Upper lobe of left lung (tissue), 6 donors: ENCODE results near the gene RBBP5. TPM values are rescaled to one million over a fixed set of nuclear protein-coding genes. Genes with fewer than 3 reads are reported as not detected.

Source experiments
- ATAC-seq, 2 donors: fragments of 200-7000 bp; cut with Tn5 transposase; one replicate each; pipeline ENCODE4 v1.9.1; 2022; ENCODE audit warnings: mild to moderate bottlenecking in 2 of 2, moderate library complexity in 2 of 2; ENCODE audit not compliant: low FRiP score in 2 of 2
- DNase-seq, 2 donors: peaks; one replicate each; pipeline ENCODE4 v3.0.0-alpha.2; 2019 to 2020
- H3K27ac ChIP-seq, 4 donors: fragments of 200-600 bp; sonication (generic); one replicate each; pipeline ENCODE4 v1.5.1; 2016 to 2019
- H3K27me3 ChIP-seq, 4 donors: fragments of 200-600 bp; sonication (generic); one replicate each; pipeline ENCODE4 v1.5.1; 2017 to 2019
- H3K36me3 ChIP-seq, 4 donors: fragments of 200-600 bp; sonication (generic); one replicate each; pipeline ENCODE4 v1.5.1; 2016 to 2019
- H3K4me1 ChIP-seq, 4 donors: fragments of 200-600 bp; sonication (generic); one replicate each; pipeline ENCODE4 v1.5.1; 2018 to 2019
- H3K4me3 ChIP-seq, 4 donors: fragments of 200-600 bp; sonication (generic); one replicate each; pipeline ENCODE4 v1.5.1; 2017 to 2019; ENCODE audit warnings: mild to moderate bottlenecking in 2 of 4, moderate library complexity in 1 of 4
- H3K9me3 ChIP-seq, 4 donors: fragments of 200-600 bp; sonication (generic); one replicate each; pipeline ENCODE4 v1.5.1; 2018 to 2019
- CTCF ChIP-seq, 6 experiments: fragments of 450-650 bp in 4 of 6; fragments of 200-600 bp in 2 of 6; sonication (generic) in 2 of 6; IDR thresholded peaks; one replicate each; pipeline ENCODE4 v1.5.1; 2016 to 2019; ENCODE audit warnings: antibody characterized with exemption in 6 of 6
- EP300 ChIP-seq, 4 donors: sonication (generic); formaldehyde crosslinking; IDR thresholded peaks; one replicate each; pipeline ENCODE4 v1.5.1; 2017; ENCODE audit warnings: antibody characterized with exemption in 4 of 4, control low read depth in 2 of 4
- POLR2A ChIP-seq, 4 donors: fragments of 450-650 bp; IDR thresholded peaks; one replicate each; pipeline ENCODE4 v1.5.1; 2016 to 2017; ENCODE audit warnings: antibody characterized with exemption in 4 of 4, mild to moderate bottlenecking in 2 of 4
- POLR2AphosphoS5 ChIP-seq, 2 donors: sonication (generic); formaldehyde crosslinking; IDR thresholded peaks; one replicate each; pipeline ENCODE4 v1.5.1; 2017; ENCODE audit warnings: antibody characterized with exemption in 2 of 2
- WGBS, 2 donors: methylation state at CpG; one replicate each; pipeline ENCODE4 v1.1.5; 2017 to 2018; 5-methylcytosine and 5-hydroxymethylcytosine counted together
- total RNA-seq, 6 donors: library from RNA; depleted of rRNA in 4 of 6; stranded (reverse); fragments of >200 nt in 4 of 6; gene quantifications; one replicate each; pipeline versions ENCODE4 v1.1.0 to v1.2.1, GENCODE V29; 2016 to 2021
- donor health status: DM: no; HTN: no; CAD: no; lungs with moderate emphysema.
- donor health status: DM: no; HTN: yes; CAD: no; lungs with severe emphysema.

RBBP5 gene
- total RNA-seq, 6 donors from 2014 or later: 7.3 to 19.3 (median 14.1) TPM

- H3K27ac ChIP-seq: no peak overlapping the region
- H3K4me3 ChIP-seq: no peak overlapping the region
- no peak for ATAC-seq
- no peak for TF ChIP-seq POLR2A (IDR thresholded peaks at IDR 0.05)
- no peak for TF ChIP-seq POLR2AphosphoS5 (IDR thresholded peaks at IDR 0.05)
- TF ChIP-seq CTCF (IDR thresholded peaks at IDR 0.05): no peak
- TF ChIP-seq EP300 (IDR thresholded peaks at IDR 0.05): no peak
- H3K27me3 ChIP-seq: peaks cover 0 to 8% (median 2%) of the 10 kb centered on the region in 4 donors
- no peaks in the 10 kb centered on the region for H3K9me3 ChIP-seq
- DNase-seq: no peak
- no peaks in the 10 kb centered on the region for H3K36me3 ChIP-seq
- 82 to 89% methylated on average over 5 to 6 of the region's 6 CpGs for WGBS, 2 donors
- peaks cover 0 to 7% (median 2%) of the 10 kb centered on the region in 4 donors for H3K4me1 ChIP-seq
Observed at GRCh38 chr1:205038132-205038786, 83.5 kb downstream of the RBBP5 start.

GRCh38 chr1:205037539-205037938, 84.2 kb downstream of the RBBP5 start:
- ATAC-seq: no peak
- no peaks in the 10 kb centered on the region for H3K9me3 ChIP-seq
- WGBS, 2 donors: 83 to 87% methylated on average over 7 to 9 of the region's 9 CpGs

More at GRCh38 chr1:205037539-205037938, 84.2 kb downstream of the RBBP5 start:
- no peak for DNase-seq
- Histone ChIP-seq H3K27me3 (peaks cover 0 to 1% (median 0%) of the 10 kb centered on the region in 4 donors), H3K4me1 (no peaks in the 10 kb centered on the region), H3K27ac (no peak overlapping the region), H3K36me3 (no peaks in the 10 kb centered on the region), H3K4me3 (no peak overlapping the region)
- TF ChIP-seq POLR2AphosphoS5 (IDR thresholded peaks at IDR 0.05) (no peak), POLR2A (IDR thresholded peaks at IDR 0.05) (no peak), EP300 (IDR thresholded peaks at IDR 0.05) (no peak)

Other genes with a start within 250 kb of the RBBP5 start
- gene CNTN2, start 78.8 kb downstream of the RBBP5 start, total RNA-seq: not detected
- gene TMEM81, start 37.5 kb downstream of the RBBP5 start, total RNA-seq: 1 to 10 TPM; 1.2 to 7.2 (median 2.8) TPM
- 10 to 100 TPM in 3 of 6 donors, 1 to 10 TPM in 3; 8.4 to 15.7 (median 10.6) TPM for gene DSTYK, start 89.7 kb upstream of the RBBP5 start, total RNA-seq
- gene TMCC2, start 106.0 kb upstream of the RBBP5 start, total RNA-seq: 1 to 10 TPM; 1.3 to 7.2 (median 3.8) TPM
- 10 to 100 TPM in 3 of 6 donors, 1 to 10 TPM in 3; 8.5 to 14.7 (median 10.3) TPM for gene NUAK2, start 199.8 kb upstream of the RBBP5 start, total RNA-seq
- 1 to 10 TPM in 1 of 6 donors, under 1 TPM in 2, not detected in 3; 0.34 to 1.7 (median 0.37) TPM for gene KLHDC8A, start 234.9 kb upstream of the RBBP5 start, total RNA-seq